C4-2B (cell line): ENCODE results near the gene RTL9.

Experiments
- H3K27ac ChIP-seq: fragments of 450-650 bp; 2 replicates; pipeline ENCODE4 v1.5.1; 2017
- ZFX ChIP-seq: fragments of 450-650 bp; IDR thresholded peaks from 2 replicates; pipeline ENCODE4 v1.6.1; 2017
- TF ChIP-seq, protein P1 (sequence below): fragments of 450-650 bp; conservative IDR thresholded peaks from 2 replicates; pipeline ENCODE4 v1.5.1; 2017; ENCODE audit warnings: mild to moderate bottlenecking

Gene RTL9

GRCh38 chrX:110358548-110358947 is at the start of gene RTL9:
Gene RTL9, plus strand, starts transcription at chrX:110358848. Its CDS starts 91,770 bp downstream, at chrX:110450618.
- no peak within 1 kb of the TSS for H3K27ac ChIP-seq
- TF ChIP-seq, protein P1, sequence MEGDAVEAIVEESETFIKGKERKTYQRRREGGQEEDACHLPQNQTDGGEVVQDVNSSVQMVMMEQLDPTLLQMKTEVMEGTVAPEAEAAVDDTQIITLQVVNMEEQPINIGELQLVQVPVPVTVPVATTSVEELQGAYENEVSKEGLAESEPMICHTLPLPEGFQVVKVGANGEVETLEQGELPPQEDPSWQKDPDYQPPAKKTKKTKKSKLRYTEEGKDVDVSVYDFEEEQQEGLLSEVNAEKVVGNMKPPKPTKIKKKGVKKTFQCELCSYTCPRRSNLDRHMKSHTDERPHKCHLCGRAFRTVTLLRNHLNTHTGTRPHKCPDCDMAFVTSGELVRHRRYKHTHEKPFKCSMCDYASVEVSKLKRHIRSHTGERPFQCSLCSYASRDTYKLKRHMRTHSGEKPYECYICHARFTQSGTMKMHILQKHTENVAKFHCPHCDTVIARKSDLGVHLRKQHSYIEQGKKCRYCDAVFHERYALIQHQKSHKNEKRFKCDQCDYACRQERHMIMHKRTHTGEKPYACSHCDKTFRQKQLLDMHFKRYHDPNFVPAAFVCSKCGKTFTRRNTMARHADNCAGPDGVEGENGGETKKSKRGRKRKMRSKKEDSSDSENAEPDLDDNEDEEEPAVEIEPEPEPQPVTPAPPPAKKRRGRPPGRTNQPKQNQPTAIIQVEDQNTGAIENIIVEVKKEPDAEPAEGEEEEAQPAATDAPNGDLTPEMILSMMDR = no peak
- TF ChIP-seq ZFX = no peak

GRCh38 chrX:110310000-110310790 is 48.5 kb upstream of the RTL9 start:
- no peak overlapping the region for H3K27ac ChIP-seq

GRCh38 chrX:110310896-110311295 is 47.8 kb upstream of the RTL9 start:
- H3K27ac ChIP-seq = no peak overlapping the region
- no peak for TF ChIP-seq ZFX
- TF ChIP-seq, protein P1 = no peak

More at GRCh38 chrX:110310000-110310790, 48.5 kb upstream of the RTL9 start:
- TF ChIP-seq, protein P1 = no peak
- TF ChIP-seq ZFX = no peak

DNA sequence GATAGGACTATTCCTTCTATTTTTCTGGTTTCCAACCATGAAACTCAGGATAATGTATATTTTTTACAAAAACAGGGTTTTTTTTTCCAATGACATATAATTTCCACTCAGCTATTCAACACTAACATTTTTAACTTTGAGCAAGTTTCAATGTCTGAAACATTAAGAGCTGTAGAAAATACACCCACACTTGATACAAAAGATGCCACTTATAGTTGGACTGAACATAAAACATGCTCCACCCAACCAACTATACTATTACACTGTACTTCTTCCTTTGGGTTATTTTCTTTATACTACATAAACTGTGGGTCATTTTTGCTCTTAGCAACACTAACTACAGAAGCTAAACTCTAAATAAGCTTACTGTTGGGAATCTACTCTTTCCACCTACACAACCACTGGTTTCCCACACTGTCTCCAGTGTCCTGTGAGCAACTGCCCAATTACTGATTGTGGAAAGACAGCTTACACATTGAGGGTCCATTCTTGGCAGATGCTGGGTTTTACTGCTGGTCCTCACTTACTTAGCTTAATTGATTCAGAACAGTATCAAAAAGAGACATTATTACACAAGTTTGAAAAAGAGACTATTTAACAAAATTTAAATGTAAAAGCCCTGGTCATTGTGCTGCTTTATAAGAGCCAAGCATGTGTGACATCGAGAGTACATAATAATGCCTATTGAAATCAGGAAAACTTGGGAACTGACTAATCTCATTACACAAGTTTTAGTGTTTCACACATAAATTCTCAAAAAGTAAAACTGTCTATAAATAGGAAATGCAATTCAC is 47.0 kb upstream of the RTL9 start:
- TF ChIP-seq, protein P1 = no peak
- no peak for TF ChIP-seq ZFX
- no peak overlapping the region for H3K27ac ChIP-seq

- TF ChIP-seq, protein P1 = no peak
- no peak for TF ChIP-seq ZFX
- H3K27ac ChIP-seq = no peak overlapping the region
Measured at GRCh38 chrX:110315551-110315950, 43.1 kb upstream of the RTL9 start.

- H3K27ac ChIP-seq = no peak overlapping the region
- TF ChIP-seq, protein P1 = no peak
- TF ChIP-seq ZFX = no peak
Measured at GRCh38 chrX:110316351-110317060, 42.1 kb upstream of the RTL9 start.
